ENCODE results near the gene PEX19.
A peak's percentile ranks its signal among the peaks of the same experiment; 100 is the strongest.

PEX19 gene

DNA sequence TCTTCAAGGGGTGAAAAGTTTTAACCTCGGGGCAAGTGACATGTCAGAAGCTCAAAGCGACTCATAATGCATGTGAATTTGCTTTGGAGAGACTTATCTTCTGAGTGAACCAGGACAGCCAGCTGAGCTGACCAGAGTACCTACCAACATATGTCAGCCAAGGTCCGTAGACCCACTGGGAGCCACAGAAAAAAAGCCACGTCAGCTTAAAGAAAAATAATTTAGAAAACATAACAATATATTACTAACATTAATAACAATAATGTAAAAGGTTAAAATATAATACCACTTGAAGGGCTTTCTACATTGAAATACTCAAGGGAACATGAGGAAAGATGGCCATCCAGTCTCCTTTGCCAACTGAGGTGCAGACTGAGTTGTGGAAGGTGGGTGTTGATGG lies 6.9 kb downstream of the PEX19 start:
- DNase-seq (ENCODE audit: extremely low read depth in 1 of 2, low read depth in 1 of 2): no peak

DNA sequence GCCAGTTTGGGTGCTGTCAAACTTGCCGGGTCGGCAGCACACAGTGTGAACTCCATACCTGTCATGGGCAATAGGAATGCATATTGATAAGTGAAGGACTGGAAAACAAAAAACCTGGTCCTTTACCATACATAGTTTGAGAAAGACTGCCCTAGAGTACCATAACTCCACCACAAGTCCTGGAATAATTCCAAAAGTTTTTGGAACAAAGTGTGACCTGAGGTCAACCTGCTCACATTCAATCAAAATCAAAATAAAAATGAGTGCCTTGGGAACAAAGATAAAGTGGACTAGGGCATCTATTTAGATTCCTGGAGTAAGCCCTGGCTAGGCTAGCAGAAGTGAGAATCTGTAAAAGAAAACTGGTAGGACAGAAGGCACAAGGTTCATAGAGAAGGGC lies 7.6 kb downstream of the PEX19 start:
- DNase-seq (ENCODE audit: extremely low read depth in 1 of 2, low read depth in 1 of 2): no peak

DNA sequence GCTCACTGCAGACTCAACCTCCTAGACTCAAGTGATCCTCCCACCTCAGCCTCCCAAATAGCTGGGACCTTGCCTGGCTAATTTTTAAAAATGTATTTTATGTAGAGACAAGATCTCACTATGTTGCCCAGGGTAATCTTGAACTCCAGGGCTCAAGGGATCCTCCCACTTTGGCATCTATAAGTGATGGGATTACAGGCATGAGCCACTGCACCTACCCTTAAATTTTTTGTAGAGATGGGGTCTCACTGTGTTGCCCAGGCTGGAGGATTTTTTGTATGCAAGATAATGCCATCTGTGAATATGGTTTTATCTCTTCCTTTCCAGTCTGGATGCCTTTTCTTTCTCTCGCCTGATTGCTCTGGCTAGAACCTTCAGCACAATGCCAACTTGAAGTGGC lies 13.9 kb downstream of the PEX19 start:
- no peak for DNase-seq (ENCODE audit: extremely low read depth in 1 of 2, low read depth in 1 of 2)

DNA sequence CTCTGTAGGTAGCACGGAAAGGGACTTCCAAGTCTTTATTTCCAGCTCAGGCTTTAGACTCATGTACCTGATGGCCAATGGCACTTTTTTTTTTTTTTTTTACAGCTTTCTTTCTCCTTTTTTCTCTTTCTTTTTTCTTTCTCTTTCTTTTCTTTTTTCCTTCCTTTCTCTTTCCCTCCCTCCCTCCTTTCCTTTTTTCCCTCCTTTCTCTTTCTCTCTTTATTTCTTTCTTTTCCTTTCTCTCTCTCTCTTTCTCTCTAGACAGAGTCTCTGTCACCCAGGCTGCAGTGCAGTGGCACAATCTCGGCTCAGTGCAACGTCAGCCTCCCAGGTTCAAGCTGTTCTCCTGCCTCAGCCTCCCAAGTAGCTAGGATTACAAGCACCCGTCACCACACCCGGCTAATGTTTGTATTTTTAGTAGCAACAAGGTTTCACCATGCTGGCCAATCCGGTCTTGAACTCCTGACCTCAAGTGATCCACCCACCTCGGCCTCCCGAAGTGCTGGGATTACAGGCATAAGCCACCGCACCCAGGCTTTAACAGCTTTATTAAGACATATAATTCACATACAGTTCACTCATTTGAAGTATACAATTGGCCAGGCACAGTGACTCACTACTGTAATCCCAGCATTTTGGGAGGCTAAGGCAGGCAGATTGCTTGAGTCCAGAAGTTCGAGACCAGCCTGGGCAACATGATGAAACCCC lies 17.5 kb downstream of the PEX19 start:
- no peak for DNase-seq (ENCODE audit: extremely low read depth in 1 of 2, low read depth in 1 of 2)

- DNase-seq (ENCODE audit: extremely low read depth in 1 of 2, low read depth in 1 of 2): no peak
Observed at GRCh38 chr1:160264795-160265307, 20.1 kb downstream of the PEX19 start.

DNA sequence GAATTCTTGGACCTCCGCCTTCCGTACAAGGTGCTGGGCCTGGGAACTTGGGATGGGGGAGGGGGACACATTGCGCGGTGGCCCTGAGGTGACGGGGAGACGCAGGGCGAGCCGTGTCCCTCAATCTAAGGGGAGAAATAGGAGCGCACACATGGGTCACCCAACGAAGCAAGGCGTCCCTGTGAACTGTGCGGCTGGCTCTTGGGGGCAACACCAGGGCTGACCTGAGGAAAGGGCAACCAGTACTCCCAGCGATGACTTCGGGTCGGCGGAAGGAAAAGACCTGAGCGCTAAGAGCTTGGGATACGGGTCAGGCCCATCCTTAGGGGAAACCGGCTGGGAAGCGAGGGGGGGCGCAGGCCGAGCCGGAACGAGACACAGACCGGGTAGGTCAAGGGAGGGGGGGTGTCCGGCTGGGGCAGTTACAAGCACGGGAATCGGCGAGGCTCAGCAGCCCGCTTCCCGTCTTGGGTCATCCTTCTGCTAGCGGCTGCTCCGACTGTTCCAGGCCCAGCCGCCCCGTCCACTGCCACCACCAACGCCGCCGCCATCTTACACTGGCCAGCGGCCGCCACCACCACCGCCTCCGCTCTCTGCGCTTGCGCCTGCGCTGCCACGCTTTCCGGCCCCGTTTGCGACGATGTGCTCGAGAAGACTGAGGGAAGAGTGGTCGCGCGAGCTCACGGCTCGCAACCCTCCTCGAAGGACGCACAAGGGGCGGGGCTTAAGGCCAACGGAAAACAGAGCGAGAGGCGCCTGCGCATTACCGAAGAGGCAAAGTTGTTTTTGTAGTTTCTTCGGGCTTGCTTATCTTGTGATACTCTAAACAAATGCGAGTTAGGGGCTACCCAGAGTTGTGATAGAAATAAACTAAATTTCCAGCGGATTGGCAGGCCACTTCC lies 22.8 kb downstream of the PEX19 start, which contains the start of gene DCAF8:
TSS of gene DCAF8 (minus strand) at position 657 of the 902 bp plus-strand sequence. CDS start 18,541 bp downstream, outside the sequence.
- DNase-seq (ENCODE audit: extremely low read depth in 1 of 2, low read depth in 1 of 2): peak; percentile 95 to 96

- DNase-seq (ENCODE audit: extremely low read depth in 1 of 2, low read depth in 1 of 2): peak; percentile 41 to 46
Observed at GRCh38 chr1:160261556-160261892, 23.4 kb downstream of the PEX19 start.

DNA sequence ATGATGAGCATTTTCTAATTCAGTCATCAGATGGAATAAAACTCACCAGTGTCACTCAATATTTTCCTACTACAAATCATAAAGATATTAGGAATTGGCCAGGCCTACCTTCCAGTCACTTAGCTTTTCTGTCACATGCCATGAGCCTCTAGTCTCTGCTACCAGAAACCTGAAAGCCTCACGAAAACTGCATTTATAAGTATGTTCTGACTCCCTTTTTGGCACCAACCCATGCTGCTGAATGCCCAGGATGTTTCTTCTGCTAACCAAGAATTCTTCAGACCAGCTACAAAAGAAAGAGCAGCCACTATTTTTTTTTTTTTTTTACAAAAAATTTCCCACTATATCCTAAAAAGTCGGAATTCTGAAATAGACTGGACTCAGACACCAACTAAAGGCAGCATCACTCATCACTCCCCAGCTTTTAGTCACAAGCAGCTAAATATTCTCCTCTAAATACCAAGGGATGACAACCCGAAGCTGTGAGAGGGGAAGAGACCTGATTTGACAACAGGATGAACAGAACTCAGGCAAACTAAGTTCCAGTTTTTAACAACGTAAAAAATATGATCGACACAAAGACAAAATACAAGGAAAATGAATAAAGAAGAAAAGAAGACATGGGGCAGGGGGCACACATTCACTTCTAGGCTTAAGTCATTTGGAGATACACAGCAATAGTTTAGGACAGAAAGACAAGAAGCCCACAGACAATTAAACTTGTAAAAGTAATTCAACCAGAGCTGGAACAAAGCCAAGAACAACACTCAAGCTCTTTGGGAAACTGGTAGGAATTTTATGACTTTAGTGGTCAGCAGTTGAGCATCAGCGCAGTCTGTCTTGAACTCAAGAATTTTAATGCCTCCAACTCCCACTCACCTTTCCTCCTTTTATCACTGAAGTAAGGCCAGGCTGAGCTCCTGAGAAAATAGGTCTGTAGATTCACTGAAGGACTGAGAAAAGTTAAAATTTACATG lies 24.2 kb downstream of the PEX19 start:
- DNase-seq (ENCODE audit: extremely low read depth in 1 of 2, low read depth in 1 of 2): no peak

DNA sequence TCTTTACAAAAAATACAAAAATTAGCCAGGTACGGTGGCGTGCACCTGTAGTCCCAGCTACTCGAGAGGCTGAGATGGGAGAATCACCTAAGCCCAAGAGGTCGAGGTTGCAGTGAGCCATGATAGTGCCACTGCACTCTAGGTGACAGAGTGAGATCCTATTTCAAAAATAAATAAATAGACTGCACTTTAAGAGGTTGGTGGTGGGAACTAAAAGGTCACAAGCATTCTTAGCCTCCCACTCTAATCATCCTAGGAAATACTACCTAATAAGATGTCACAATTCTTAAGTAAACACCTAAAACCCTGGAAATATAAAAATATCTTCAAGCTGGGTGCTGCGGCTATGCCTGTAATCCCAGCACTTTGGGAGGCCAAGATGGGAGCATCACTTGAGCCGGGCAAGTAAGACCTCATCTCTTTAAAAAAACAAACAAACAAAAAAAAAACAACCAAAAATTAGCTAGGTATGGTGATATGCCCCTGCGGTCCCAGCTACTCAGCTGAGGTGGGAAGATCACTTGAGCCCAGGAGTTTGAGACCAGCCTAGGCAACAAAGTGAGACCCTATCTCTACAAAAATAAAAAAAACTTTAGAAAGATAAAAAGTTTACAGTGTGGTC lies 26.6 kb downstream of the PEX19 start:
- DNase-seq (ENCODE audit: extremely low read depth in 1 of 2, low read depth in 1 of 2): no peak

DNA sequence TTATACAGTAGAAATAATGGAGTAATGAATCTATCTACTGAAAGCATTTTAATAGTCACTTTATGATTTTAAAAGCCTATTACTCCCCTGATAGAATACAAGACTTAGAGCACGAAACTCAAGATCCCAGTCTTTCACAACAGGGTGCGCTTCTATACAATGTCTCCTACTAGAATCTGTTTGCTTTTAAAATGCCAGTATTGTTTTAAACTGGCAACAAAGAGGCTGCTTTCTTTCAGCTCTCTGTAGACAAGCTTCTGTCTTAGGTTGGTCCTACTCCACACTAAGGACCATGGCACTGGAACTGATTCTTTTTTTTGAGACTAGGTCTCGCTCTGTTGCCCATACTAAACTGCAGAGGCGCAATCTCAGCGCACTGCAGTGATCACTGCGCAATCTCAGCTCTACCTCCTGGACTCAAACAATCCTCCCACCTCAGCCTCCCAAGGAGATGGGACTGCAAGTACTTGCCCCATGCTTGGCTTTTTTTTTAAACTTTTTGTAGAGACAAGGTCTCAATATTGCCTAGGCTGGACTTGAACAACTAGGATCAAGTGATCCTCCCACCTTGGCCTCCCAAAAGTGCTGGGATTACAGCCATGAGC lies 27.4 kb downstream of the PEX19 start:
- DNase-seq (ENCODE audit: extremely low read depth in 1 of 2, low read depth in 1 of 2): no peak

DNA sequence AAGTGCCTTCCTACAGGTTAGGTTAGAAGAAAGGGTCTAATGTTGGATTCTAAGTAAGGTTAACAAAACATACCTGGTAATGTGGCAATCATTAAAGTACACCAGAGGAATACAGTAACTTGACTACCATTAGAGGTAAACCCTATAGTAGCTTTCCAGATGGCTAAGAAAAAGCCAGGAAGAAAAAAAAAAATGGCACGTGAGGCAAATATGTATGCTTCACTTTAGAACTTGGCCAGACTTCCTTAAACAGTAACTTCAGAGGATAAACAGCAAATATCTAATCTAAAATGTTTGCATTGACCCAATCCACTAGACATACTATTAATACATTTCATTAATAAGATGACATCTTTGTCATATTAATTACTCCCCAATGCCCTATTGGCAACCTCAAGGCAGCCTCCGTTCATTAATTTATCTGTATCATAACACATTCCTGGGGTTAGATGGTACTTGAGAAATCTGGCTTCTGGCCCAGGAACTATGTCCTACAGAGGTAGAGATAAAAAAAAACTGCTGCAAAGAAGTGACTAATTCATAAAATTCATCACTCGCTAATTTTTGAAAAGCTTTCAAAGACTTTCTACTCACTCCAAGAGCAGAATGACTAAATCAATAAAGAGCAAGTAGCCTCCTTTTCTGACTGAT lies 28.4 kb downstream of the PEX19 start:
- no peak for DNase-seq (ENCODE audit: extremely low read depth in 1 of 2, low read depth in 1 of 2)

GRCh38 chr1:160255781-160256300 lies 29.1 kb downstream of the PEX19 start:
- no peak for DNase-seq (ENCODE audit: extremely low read depth in 1 of 2, low read depth in 1 of 2)

GRCh38 chr1:160251687-160252526 lies 33.0 kb downstream of the PEX19 start:
- DNase-seq (ENCODE audit: extremely low read depth in 1 of 2, low read depth in 1 of 2): peak; percentile 9 to 24

DNA sequence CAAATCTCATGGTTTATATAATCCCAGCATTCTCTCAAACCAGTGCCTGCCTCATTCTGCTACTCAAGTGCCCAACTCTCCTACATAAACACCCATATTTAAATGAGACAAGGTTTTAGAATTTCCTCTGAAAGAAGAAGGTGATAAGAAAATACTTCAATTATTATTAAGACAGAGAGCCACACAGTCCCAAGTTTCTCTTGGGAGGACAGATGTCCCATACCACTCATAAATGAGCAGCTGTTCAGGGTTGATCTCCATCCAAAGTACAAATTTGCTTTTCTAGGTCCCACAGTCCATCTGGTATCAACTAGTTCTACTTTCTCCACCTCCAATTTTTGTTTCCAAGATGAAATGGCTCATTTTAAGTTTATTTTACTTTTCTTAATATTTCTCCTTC lies 33.9 kb downstream of the PEX19 start:
- no peak for DNase-seq (ENCODE audit: extremely low read depth in 1 of 2, low read depth in 1 of 2)

- no peak for DNase-seq (ENCODE audit: extremely low read depth in 1 of 2, low read depth in 1 of 2)
Observed at GRCh38 chr1:160247053-160247452, 37.9 kb downstream of the PEX19 start.

- no peak for DNase-seq (ENCODE audit: extremely low read depth in 1 of 2, low read depth in 1 of 2)
Observed at GRCh38 chr1:160245434-160245833, 39.5 kb downstream of the PEX19 start.

- no peak for DNase-seq (ENCODE audit: extremely low read depth in 1 of 2, low read depth in 1 of 2)
Observed at GRCh38 chr1:160244209-160244608, 40.7 kb downstream of the PEX19 start.

DNA sequence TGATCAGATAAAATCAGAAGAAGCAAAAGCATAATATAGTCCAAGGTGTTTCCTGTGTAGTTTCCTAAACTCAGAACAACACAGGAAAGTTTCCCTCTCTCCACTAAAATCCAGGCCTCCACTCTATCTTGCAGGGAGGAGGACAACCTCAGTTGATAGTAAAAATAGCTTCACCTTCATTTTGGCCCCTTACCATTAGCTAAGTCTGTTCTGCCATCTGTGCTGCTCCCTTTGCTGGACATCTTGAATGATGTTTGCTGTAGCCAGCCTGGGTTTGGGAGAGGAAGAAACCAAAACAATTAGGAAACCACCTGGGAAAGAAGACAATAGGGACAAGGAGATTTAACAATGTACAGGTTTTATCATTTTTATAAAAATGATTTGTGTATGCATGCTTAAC lies 41.2 kb downstream of the PEX19 start:
- DNase-seq (ENCODE audit: extremely low read depth in 1 of 2, low read depth in 1 of 2): no peak
